NCI-H748 treated with DMSO at 0.1 percent for 48 hours (cell line): ENCODE measurements around the gene SMYD4.
"Not testable (repeated sequence)": the region's sequence is repeated elsewhere in the genome, so short reads cannot be mapped to it uniquely, and the experiment has no call there.

Experiments used
- DNase-seq: peaks from one replicate; lab custom pipeline; 2025; lab: John Stamatoyannopoulos, UW

SMYD4 gene

GRCh38 chr17:1753767-1754429 lies 75.8 kb downstream of the SMYD4 start:
- DNase-seq: no peak

GRCh38 chr17:1752425-1753262 lies 77.1 kb downstream of the SMYD4 start:
- DNase-seq: no peak

GRCh38 chr17:1750628-1751027 lies 79.1 kb downstream of the SMYD4 start:
- DNase-seq: no peak

- DNase-seq: no peak
Observed at GRCh38 chr17:1746975-1747543, 82.6 kb downstream of the SMYD4 start.

GRCh38 chr17:1745513-1746020 lies 84.1 kb downstream of the SMYD4 start:
- no peak for DNase-seq

GRCh38 chr17:1744551-1745512 lies 84.9 kb downstream of the SMYD4 start:
- no peak for DNase-seq

GRCh38 chr17:1743088-1743439 lies 86.6 kb downstream of the SMYD4 start:
- DNase-seq: no peak

- DNase-seq: no peak
Observed at GRCh38 chr17:1742371-1743087, 87.2 kb downstream of the SMYD4 start, which contains the start of gene SERPINF2. Gene SERPINF2, plus strand, starts transcription at chr17:1742871. Its CDS starts 2,125 bp downstream, at chr17:1744996.

GRCh38 chr17:1741899-1742298 lies 87.8 kb downstream of the SMYD4 start:
- DNase-seq: not testable (repeated sequence)

GRCh38 chr17:1737531-1738291 lies 92.0 kb downstream of the SMYD4 start:
- DNase-seq: no peak

- no peak for DNase-seq
Observed at GRCh38 chr17:1736348-1737281, 93.1 kb downstream of the SMYD4 start.

- DNase-seq: no peak
Observed at GRCh38 chr17:1735834-1736347, 93.8 kb downstream of the SMYD4 start.

GRCh38 chr17:1735418-1735817 lies 94.3 kb downstream of the SMYD4 start:
- DNase-seq: no peak

GRCh38 chr17:1733759-1734158 lies 95.9 kb downstream of the SMYD4 start:
- no peak for DNase-seq

GRCh38 chr17:1732833-1733321 lies 96.8 kb downstream of the SMYD4 start:
- DNase-seq: no peak

GRCh38 chr17:1732241-1732832 lies 97.4 kb downstream of the SMYD4 start:
- DNase-seq: no peak

- DNase-seq: no peak
Observed at GRCh38 chr17:1731194-1731506, 98.6 kb downstream of the SMYD4 start.
